ENCODE data around the gene PDE11A.
A peak's percentile ranks its signal among the peaks of the same experiment; 100 is the strongest.

Gene PDE11A

GRCh38 chr2:177728399-177728765 lies 344.2 kb downstream of the PDE11A start:
- TF ChIP-seq CTCF (IDR thresholded peaks at IDR 0.05) (no peak), ZFX (IDR thresholded peaks at IDR 0.05; ENCODE audit: borderline replicate concordance) (no peak)
- H3K27ac ChIP-seq: no peak overlapping the region

GRCh38 chr2:177727577-177728398 lies 344.8 kb downstream of the PDE11A start:
- no peak overlapping the region for H3K27ac ChIP-seq
- TF ChIP-seq CTCF (IDR thresholded peaks at IDR 0.05) (no peak), ZFX (IDR thresholded peaks at IDR 0.05; ENCODE audit: borderline replicate concordance) (no peak)

- TF ChIP-seq CTCF (IDR thresholded peaks at IDR 0.05): no peak
- no peak for TF ChIP-seq ZFX (IDR thresholded peaks at IDR 0.05; ENCODE audit: borderline replicate concordance)
- H3K27ac ChIP-seq: no peak overlapping the region
These were observed 345.6 kb downstream of the PDE11A start for GRCh38 chr2:177726931-177727348.

GRCh38 chr2:177724398-177725287 lies 347.9 kb downstream of the PDE11A start:
- H3K27ac ChIP-seq: no peak overlapping the region
- TF ChIP-seq CTCF (IDR thresholded peaks at IDR 0.05) (peak; percentile 69), ZFX (IDR thresholded peaks at IDR 0.05; ENCODE audit: borderline replicate concordance) (no peak)

GRCh38 chr2:177723235-177723634 lies 349.3 kb downstream of the PDE11A start:
- TF ChIP-seq ZFX (IDR thresholded peaks at IDR 0.05; ENCODE audit: borderline replicate concordance): no peak
- TF ChIP-seq CTCF (IDR thresholded peaks at IDR 0.05): no peak
- no peak overlapping the region for H3K27ac ChIP-seq

GRCh38 chr2:177721818-177722567 lies 350.6 kb downstream of the PDE11A start:
- TF ChIP-seq ZFX (IDR thresholded peaks at IDR 0.05; ENCODE audit: borderline replicate concordance) (no peak), CTCF (IDR thresholded peaks at IDR 0.05) (no peak)
- no peak overlapping the region for H3K27ac ChIP-seq
